Liver (tissue), 9 donors: ENCODE measurements around the gene CRPPA. TPM values are rescaled to one million over a fixed set of nuclear protein-coding genes. Genes with fewer than 3 reads are reported as not detected.

Source experiments
- DNase-seq: peaks from one replicate; pipeline ENCODE4 v3.0.0-alpha.2; 2017; ENCODE audit warnings: low spot score
- H3K27ac ChIP-seq, 2 donors: one replicate each; pipeline ENCODE4 v1.7.0; 2013; ENCODE audit warnings: inconsistent platforms in 2 of 2, low read length in 2 of 2, control low read depth in 1 of 2, low read depth in 1 of 2, mild to moderate bottlenecking in 1 of 2
- H3K27me3 ChIP-seq, 4 donors: one replicate each; pipeline versions ENCODE4 v1.6.1 to v1.7.0; 2013; ENCODE audit warnings: low read length in 3 of 4, inconsistent platforms in 1 of 4, mild to moderate bottlenecking in 1 of 4, moderate library complexity in 1 of 4; ENCODE audit not compliant: control insufficient read depth in 4 of 4, insufficient read depth in 4 of 4
- H3K36me3 ChIP-seq, 4 donors: one replicate each; pipeline versions ENCODE4 v1.6.1 to v1.7.0; 2013; ENCODE audit warnings: low read length in 3 of 4, mild to moderate bottlenecking in 3 of 4, low read depth in 1 of 4, moderate library complexity in 1 of 4; ENCODE audit not compliant: control insufficient read depth in 4 of 4, insufficient read depth in 3 of 4
- H3K4me1 ChIP-seq, 4 donors: one replicate each; pipeline versions ENCODE4 v1.6.1 to v1.7.0; 2013; ENCODE audit warnings: low read length in 3 of 4, mild to moderate bottlenecking in 3 of 4, moderate library complexity in 1 of 4; ENCODE audit not compliant: control insufficient read depth in 4 of 4, insufficient read depth in 4 of 4
- H3K4me3 ChIP-seq, 3 donors: one replicate each; pipeline versions ENCODE4 v1.6.1 to v1.7.0; 2013; ENCODE audit warnings: low read length in 3 of 3, control low read depth in 1 of 3, low read depth in 1 of 3, mild to moderate bottlenecking in 1 of 3
- H3K9ac ChIP-seq, 2 donors: one replicate each; pipeline ENCODE4 v1.7.0; 2013; ENCODE audit warnings: low read length in 2 of 2, mild to moderate bottlenecking in 2 of 2, moderate library complexity in 2 of 2, control low read depth in 1 of 2, low read depth in 1 of 2
- H3K9me3 ChIP-seq, 4 donors: one replicate each; pipeline versions ENCODE4 v1.6.1 to v1.7.0; 2013; ENCODE audit warnings: low read length in 3 of 4; ENCODE audit not compliant: control insufficient read depth in 4 of 4
- ATF3 ChIP-seq: IDR thresholded peaks from 2 replicates; pipeline ENCODE4 v1.6.1; 2016; ENCODE audit warnings: antibody characterized with exemption
- CTCF ChIP-seq: fragments of 150-350 bp; IDR thresholded peaks from 2 replicates; pipeline ENCODE4 v1.5.1; 2017; ENCODE audit warnings: improper control_type of control experiment, low read depth, low read length; ENCODE audit not compliant: missing input control
- EGR1 ChIP-seq, 2 donors: IDR thresholded peaks; 2 replicates each; pipeline ENCODE4 v1.6.1; 2016 to 2018; ENCODE audit warnings: antibody characterized with exemption in 2 of 2, low read depth in 2 of 2
- FOXA1 ChIP-seq: IDR thresholded peaks from 2 replicates; pipeline ENCODE4 v1.6.1; 2016; ENCODE audit warnings: antibody characterized with exemption
- FOXA2 ChIP-seq: IDR thresholded peaks from 2 replicates; pipeline ENCODE4 v1.6.1; 2016; ENCODE audit warnings: antibody characterized with exemption
- GABPA ChIP-seq, 2 donors: IDR thresholded peaks in 1 of 2; conservative IDR thresholded peaks in 1 of 2; 2 replicates each; pipeline ENCODE4 v1.6.1; 2016; ENCODE audit warnings: antibody characterized with exemption in 2 of 2, mild to moderate bottlenecking in 1 of 2, moderate library complexity in 1 of 2
- HNF4A ChIP-seq, 2 donors: conservative IDR thresholded peaks; 2 replicates each; pipeline ENCODE4 v1.6.1; 2016; ENCODE audit warnings: antibody characterized with exemption in 2 of 2, mild to moderate bottlenecking in 2 of 2
- HNF4G ChIP-seq: IDR thresholded peaks from 2 replicates; pipeline ENCODE4 v1.6.1; 2016; ENCODE audit warnings: antibody characterized with exemption
- JUND ChIP-seq, 2 donors: IDR thresholded peaks; 2 replicates each; pipeline ENCODE4 v1.6.1; 2016; ENCODE audit warnings: antibody characterized with exemption in 2 of 2
- MAX ChIP-seq: IDR thresholded peaks from 2 replicates; pipeline ENCODE4 v1.6.1; 2016; ENCODE audit warnings: antibody characterized with exemption
- RAD21 ChIP-seq, 2 donors: IDR thresholded peaks; 2 replicates each; pipeline ENCODE4 v1.6.1; 2016; ENCODE audit warnings: antibody characterized with exemption in 2 of 2, mild to moderate bottlenecking in 2 of 2
- REST ChIP-seq: IDR thresholded peaks from 2 replicates; pipeline ENCODE4 v1.6.1; 2016; ENCODE audit warnings: antibody characterized with exemption, mild to moderate bottlenecking
- RXRA ChIP-seq, 2 donors: IDR thresholded peaks; 2 replicates each; pipeline ENCODE4 v1.6.1; 2017 to 2018; ENCODE audit warnings: antibody characterized with exemption in 2 of 2, mild to moderate bottlenecking in 1 of 2
- TAF1 ChIP-seq: conservative IDR thresholded peaks from 2 replicates; pipeline ENCODE4 v1.6.1; 2016; ENCODE audit warnings: antibody characterized with exemption, mild to moderate bottlenecking
- YY1 ChIP-seq: IDR thresholded peaks from 2 replicates; pipeline ENCODE4 v1.6.1; 2016; ENCODE audit warnings: antibody characterized with exemption, mild to moderate bottlenecking
- ZBTB33 ChIP-seq: IDR thresholded peaks from 2 replicates; pipeline ENCODE4 v1.6.1; 2016; ENCODE audit warnings: antibody characterized with exemption
- WGBS: extraction: QIAGEN DNeasy Blood & Tissue Kit; methylation state at CpG from one replicate; pipeline ENCODE4 v1.1.7; 2013; 5-methylcytosine and 5-hydroxymethylcytosine counted together
- polyA plus RNA-seq, 2 donors: library from polyadenylated mRNA; stranded (reverse) in 1 of 2; unstranded in 1 of 2; fragments of 200-250 nt in 1 of 2; fragments of >200 nt in 1 of 2; fragmentation: Nextera tagmentation in 1 of 2; extraction: Ambion mirVana in 1 of 2; gene quantifications; one replicate each; pipeline versions ENCODE4 v1.2.1 to v1.2.3, GENCODE V29; 2013 to 2015
- total RNA-seq, 2 donors: library from RNA; depleted of rRNA; stranded (reverse); fragments of >200 nt; gene quantifications; one replicate each; pipeline ENCODE4 v1.2.3, GENCODE V29; 2014
- donor health status: healthy.
- donor health status: healthy.
- donor health status: healthy.
- donor health status: healthy.
- donor health status: healthy.

Gene CRPPA
- total and polyA plus RNA-seq, 4 donors, result 0.47 to 3.7 (median 1.8) TPM

- no peaks in the 10 kb centered on the region for H3K27me3 ChIP-seq
- DNase-seq, result no peak
- no peaks in the 10 kb centered on the region for H3K9me3 ChIP-seq
- H3K4me3 ChIP-seq, result no peak overlapping the region
- 95% methylated on average over 2 of the region's 2 CpGs for WGBS
- no peak overlapping the region for H3K27ac ChIP-seq
- TF ChIP-seq JUND (IDR thresholded peaks at IDR 0.05) (no peak), CTCF (peak; percentile 54), EGR1 (IDR thresholded peaks at IDR 0.05; ENCODE audit: low read depth in 2 of 2) (no peak), ATF3 (no peak), GABPA (IDR thresholded peaks at IDR 0.05 in 1 of 2, conservative IDR thresholded peaks at IDR 0.05 in 1 of 2) (no peak), RAD21 (IDR thresholded peaks at IDR 0.05) (peak; percentile 75 to 83), RXRA (IDR thresholded peaks at IDR 0.05) (no peak), HNF4A (conservative IDR thresholded peaks at IDR 0.05) (no peak), FOXA2 (no peak), HNF4G (no peak), MAX (no peak), TAF1 (no peak), YY1 (peak; percentile 26), REST (no peak), FOXA1 (no peak), ZBTB33 (no peak)
- no peaks in the 10 kb centered on the region for H3K4me1 ChIP-seq
- no peaks in the 10 kb centered on the region for H3K36me3 ChIP-seq
- no peak overlapping the region for H3K9ac ChIP-seq
Measured at GRCh38 chr7:16431646-16432424, 10.5 kb upstream of the CRPPA start.
